Ishikawa (cell line): ENCODE data around the gene F2RL3.

Experiments used
- CEBPB ChIP-seq: IDR thresholded peaks from 2 replicates; pipeline ENCODE4 v1.6.1; 2012
- CREB1 ChIP-seq: IDR thresholded peaks from 2 replicates; pipeline ENCODE4 v1.6.1; 2012; ENCODE audit warnings: low read depth
- EGR1 ChIP-seq: IDR thresholded peaks from 2 replicates; pipeline ENCODE4 v1.6.1; 2012
- EP300 ChIP-seq: IDR thresholded peaks from 2 replicates; pipeline ENCODE4 v1.6.1; 2012; ENCODE audit warnings: borderline replicate concordance
- FOXM1 ChIP-seq: IDR thresholded peaks from 2 replicates; pipeline ENCODE4 v1.6.1; 2012; ENCODE audit warnings: low read depth, borderline replicate concordance
- NFIC ChIP-seq: IDR thresholded peaks from 2 replicates; pipeline ENCODE4 v1.6.1; 2012
- RAD21 ChIP-seq: IDR thresholded peaks from 2 replicates; pipeline ENCODE4 v1.6.1; 2012; ENCODE audit warnings: low read depth
- TAF1 ChIP-seq: IDR thresholded peaks from 2 replicates; pipeline ENCODE4 v1.6.1; 2012; ENCODE audit warnings: low read depth, mild to moderate bottlenecking
- TCF12 ChIP-seq: IDR thresholded peaks from 2 replicates; pipeline ENCODE4 v1.6.1; 2012; ENCODE audit warnings: low read depth
- TEAD4 ChIP-seq: IDR thresholded peaks from 2 replicates; pipeline ENCODE4 v1.6.1; 2012
- YY1 ChIP-seq: IDR thresholded peaks from 2 replicates; pipeline ENCODE4 v1.6.1; 2012; ENCODE audit warnings: low read depth
- ZBTB7A ChIP-seq: IDR thresholded peaks from 2 replicates; pipeline ENCODE4 v1.6.1; 2012; ENCODE audit warnings: low read depth
- TF ChIP-seq, protein P1 (sequence below): IDR thresholded peaks from 2 replicates; pipeline ENCODE4 v1.6.1; 2012
- TF ChIP-seq, protein P2 (sequence below): IDR thresholded peaks from 2 replicates; pipeline ENCODE4 v1.6.1; 2012; ENCODE audit warnings: low read depth, mild to moderate bottlenecking
- TF ChIP-seq, protein P3 (sequence below): IDR thresholded peaks from 2 replicates; pipeline ENCODE4 v1.6.1; 2012

F2RL3 gene

DNA sequence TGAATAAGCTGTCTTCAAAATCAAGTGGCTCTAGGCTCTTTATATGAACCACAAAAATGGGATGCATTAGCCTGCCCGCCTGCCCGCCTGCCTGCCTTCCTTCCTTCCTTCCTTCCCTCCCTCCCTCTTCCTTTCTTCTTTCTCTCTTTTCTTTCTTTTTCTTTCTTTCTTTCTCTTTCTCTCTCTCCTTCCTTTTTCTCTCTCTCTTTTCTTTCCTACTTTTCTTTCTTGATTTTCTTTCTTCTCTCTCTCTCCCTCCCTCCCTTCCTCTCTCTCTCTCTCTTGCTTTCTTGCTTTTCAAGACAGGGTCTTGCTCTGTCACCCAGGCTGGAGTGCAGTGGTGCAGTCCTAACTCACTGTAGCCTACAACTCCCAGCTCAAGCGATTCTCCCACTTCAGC is 26.9 kb downstream of the F2RL3 start:
- TF ChIP-seq, protein P1, sequence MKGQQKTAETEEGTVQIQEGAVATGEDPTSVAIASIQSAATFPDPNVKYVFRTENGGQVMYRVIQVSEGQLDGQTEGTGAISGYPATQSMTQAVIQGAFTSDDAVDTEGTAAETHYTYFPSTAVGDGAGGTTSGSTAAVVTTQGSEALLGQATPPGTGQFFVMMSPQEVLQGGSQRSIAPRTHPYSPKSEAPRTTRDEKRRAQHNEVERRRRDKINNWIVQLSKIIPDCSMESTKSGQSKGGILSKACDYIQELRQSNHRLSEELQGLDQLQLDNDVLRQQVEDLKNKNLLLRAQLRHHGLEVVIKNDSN: no peak
- no peak for TF ChIP-seq TCF12
- TF ChIP-seq RAD21: no peak
- TF ChIP-seq EP300: no peak
- TF ChIP-seq, protein P2, sequence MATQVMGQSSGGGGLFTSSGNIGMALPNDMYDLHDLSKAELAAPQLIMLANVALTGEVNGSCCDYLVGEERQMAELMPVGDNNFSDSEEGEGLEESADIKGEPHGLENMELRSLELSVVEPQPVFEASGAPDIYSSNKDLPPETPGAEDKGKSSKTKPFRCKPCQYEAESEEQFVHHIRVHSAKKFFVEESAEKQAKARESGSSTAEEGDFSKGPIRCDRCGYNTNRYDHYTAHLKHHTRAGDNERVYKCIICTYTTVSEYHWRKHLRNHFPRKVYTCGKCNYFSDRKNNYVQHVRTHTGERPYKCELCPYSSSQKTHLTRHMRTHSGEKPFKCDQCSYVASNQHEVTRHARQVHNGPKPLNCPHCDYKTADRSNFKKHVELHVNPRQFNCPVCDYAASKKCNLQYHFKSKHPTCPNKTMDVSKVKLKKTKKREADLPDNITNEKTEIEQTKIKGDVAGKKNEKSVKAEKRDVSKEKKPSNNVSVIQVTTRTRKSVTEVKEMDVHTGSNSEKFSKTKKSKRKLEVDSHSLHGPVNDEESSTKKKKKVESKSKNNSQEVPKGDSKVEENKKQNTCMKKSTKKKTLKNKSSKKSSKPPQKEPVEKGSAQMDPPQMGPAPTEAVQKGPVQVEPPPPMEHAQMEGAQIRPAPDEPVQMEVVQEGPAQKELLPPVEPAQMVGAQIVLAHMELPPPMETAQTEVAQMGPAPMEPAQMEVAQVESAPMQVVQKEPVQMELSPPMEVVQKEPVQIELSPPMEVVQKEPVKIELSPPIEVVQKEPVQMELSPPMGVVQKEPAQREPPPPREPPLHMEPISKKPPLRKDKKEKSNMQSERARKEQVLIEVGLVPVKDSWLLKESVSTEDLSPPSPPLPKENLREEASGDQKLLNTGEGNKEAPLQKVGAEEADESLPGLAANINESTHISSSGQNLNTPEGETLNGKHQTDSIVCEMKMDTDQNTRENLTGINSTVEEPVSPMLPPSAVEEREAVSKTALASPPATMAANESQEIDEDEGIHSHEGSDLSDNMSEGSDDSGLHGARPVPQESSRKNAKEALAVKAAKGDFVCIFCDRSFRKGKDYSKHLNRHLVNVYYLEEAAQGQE: no peak
- TF ChIP-seq, protein P3, sequence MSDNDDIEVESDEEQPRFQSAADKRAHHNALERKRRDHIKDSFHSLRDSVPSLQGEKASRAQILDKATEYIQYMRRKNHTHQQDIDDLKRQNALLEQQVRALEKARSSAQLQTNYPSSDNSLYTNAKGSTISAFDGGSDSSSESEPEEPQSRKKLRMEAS: no peak
- TF ChIP-seq EGR1: no peak
- TF ChIP-seq NFIC: no peak
- TF ChIP-seq TAF1: no peak
- TF ChIP-seq TEAD4: no peak

DNA sequence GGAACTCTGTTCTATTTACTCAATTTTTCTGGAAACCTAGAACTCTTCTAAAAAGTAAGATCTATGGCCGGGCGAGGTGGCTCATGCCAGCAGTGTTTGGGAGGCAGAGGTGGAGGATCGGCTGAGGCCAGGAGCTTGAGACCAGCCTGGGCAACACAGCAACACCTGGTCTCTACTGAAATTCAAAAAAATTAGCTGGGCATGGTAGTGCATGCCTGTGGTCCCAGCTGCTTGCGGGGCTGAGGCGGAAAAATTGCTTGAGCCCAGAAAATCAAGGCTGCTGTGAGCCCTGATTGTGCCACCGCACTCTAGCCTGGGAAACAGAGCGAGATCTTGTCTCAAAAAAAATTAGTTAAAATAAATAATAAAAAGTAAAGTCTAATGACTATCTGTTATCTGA is 28.6 kb downstream of the F2RL3 start:
- TF ChIP-seq FOXM1: no peak
- no peak for TF ChIP-seq TAF1

DNA sequence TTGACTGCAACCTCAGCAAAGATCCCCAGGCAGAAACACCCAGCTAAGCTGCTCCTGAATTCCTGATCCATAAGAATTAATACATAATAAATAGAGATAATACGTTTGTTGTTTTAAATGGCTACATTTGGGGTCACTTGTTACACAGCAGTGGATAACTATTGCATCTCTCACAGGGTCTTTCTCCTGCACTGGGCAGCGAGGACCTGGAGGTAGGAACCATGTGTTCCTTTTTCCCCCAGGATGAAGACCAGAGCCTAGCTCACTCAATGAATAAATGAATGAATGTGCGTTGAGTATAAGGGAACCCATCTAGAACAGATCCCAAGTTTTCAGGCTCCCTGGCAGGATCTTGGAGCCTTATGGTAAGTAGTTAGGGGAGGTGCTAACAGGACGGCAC is 30.7 kb downstream of the F2RL3 start:
- TF ChIP-seq ZBTB7A (no peak), RAD21 (no peak), CREB1 (no peak), TEAD4 (no peak), FOXM1 (no peak), EGR1 (no peak), CEBPB (no peak), YY1 (no peak), TCF12 (no peak), EP300 (no peak)
- TF ChIP-seq, protein P2: no peak
- TF ChIP-seq, protein P3: no peak

DNA sequence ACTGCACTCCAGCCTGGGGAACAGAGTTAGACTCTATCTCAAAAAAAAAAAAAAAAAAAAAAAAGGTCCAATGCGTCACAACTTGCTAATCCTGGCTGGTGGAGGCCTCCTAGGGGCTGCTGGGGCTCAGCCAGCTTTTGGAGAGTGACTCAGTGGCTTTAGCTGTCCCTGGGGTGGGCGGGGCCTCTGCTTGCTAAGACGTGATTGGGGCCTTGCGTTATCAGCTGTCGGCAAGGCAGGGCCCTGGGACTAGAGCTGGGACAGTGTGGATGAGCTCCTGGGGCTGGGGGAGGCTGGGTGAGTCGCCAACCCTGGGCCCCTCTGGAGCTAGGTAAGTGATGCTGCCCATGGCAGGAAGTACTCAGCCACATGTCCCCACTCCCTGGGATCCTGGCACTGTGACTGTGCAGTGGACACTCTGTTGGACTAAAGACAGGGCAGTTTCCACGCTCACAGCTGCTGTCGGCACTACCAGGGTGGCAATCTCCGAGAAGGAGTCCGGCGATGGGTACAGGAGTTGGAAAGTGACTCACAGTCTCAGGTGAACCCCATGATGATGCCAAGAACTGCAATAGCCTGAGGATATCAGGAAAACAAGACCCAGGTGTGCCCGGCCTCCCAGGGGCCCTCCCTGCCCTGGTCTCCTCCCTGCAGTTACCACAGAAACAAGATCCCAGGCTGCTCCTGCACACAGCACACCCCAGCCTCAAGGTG is 32.2 kb downstream of the F2RL3 start:
- TF ChIP-seq TCF12 (no peak), NFIC (peak; percentile 63; the same call in 1 of the 2 replicates), TAF1 (no peak), TEAD4 (no peak), CEBPB (no peak), EP300 (no peak)
- TF ChIP-seq, protein P1: no peak

DNA sequence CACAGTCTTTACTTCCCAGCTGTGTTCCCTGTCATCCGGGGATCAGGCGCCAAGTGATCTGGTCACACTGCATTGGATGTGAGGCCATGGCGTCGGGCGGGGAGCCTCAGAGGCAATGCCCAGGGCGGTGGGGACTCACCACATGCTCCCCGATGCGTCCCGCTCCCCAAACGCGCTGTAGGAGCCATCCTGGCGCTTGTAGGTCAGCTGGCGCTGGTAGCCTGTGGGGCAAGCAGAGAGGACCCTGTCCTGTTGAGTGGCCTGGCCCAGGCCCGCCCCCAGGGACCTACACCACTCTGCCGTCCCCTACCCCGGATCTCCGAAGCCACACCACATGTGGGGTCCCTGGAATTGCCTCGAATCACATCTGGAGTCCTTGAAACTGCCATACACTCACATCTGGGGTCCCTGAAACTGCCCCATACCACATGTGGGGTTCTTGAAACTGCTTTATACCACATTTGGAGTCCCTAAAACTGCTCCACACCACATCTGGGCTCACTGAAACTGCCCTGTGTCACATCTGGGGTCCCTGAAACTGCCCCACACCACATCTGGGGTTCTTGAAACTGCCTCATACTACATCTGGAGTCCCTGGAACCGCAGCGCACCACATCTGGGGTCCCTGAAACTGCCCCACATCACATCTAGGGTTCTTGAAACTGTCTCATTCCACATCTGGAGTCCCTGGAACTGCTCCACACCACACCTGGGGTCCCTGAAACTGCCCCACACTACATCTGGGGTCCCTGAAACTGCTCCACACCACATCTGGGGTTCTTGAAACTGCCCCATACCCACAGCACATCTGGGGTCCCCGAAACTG is 33.2 kb downstream of the F2RL3 start:
- TF ChIP-seq NFIC (no peak), TCF12 (0 out of 2 replicates have a peak, but pooled peaks have one; percentile 17)

DNA sequence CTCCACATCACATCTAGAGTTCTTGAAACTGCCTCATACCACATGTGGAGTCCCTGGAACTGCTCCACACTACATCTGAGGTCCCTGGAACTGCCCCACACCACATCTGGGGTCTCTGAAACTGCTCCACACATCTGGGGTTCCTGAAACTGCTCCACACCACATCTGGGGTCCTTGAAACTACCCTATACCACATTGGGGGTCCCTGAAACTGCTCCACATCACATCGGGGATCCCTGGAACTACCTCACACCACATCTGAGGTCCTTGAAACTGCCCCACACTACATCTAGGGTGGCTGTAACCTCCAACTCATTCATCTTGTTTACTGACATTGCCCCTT is 33.8 kb downstream of the F2RL3 start:
- TF ChIP-seq TAF1: no peak
- TF ChIP-seq EGR1: no peak
- TF ChIP-seq TCF12: no peak
- TF ChIP-seq, protein P2: no peak
- no peak for TF ChIP-seq YY1
- no peak for TF ChIP-seq FOXM1
- TF ChIP-seq ZBTB7A: no peak
- TF ChIP-seq, protein P1: no peak
- no peak for TF ChIP-seq CREB1
- no peak for TF ChIP-seq EP300
- no peak for TF ChIP-seq TEAD4
- TF ChIP-seq CEBPB: no peak
- TF ChIP-seq NFIC: no peak
- TF ChIP-seq, protein P3: no peak
- TF ChIP-seq RAD21: no peak
